ENCODE data around the gene PADI3.

DNA sequence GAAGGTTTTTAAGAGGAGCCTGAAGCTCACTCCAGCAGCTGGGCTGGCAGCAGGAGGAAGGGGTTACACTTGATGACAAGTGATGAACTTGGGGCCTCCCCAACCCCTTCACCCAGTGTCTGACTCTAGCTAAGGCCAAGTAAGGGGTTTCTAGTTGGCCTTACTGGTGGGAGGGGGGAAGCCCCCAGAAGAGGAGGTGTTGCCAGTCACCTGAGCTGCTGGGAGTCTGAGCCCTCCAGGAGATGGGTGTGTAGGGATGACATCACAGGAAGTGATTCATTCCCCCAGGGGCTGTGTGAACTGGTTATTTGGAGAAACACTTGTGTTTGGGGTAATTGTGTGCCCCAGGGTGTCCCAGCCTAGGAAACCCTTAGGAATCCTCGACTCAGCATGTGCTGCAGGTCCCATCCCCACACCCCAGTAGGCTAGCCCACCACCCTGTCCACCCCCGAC lies 40.9 kb upstream of the PADI3 start:
- TF ChIP-seq, protein P1, sequence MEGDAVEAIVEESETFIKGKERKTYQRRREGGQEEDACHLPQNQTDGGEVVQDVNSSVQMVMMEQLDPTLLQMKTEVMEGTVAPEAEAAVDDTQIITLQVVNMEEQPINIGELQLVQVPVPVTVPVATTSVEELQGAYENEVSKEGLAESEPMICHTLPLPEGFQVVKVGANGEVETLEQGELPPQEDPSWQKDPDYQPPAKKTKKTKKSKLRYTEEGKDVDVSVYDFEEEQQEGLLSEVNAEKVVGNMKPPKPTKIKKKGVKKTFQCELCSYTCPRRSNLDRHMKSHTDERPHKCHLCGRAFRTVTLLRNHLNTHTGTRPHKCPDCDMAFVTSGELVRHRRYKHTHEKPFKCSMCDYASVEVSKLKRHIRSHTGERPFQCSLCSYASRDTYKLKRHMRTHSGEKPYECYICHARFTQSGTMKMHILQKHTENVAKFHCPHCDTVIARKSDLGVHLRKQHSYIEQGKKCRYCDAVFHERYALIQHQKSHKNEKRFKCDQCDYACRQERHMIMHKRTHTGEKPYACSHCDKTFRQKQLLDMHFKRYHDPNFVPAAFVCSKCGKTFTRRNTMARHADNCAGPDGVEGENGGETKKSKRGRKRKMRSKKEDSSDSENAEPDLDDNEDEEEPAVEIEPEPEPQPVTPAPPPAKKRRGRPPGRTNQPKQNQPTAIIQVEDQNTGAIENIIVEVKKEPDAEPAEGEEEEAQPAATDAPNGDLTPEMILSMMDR (IDR thresholded peaks at IDR 0.05) = no peak
- TF ChIP-seq POLR2A (IDR thresholded peaks at IDR 0.05) = no peak

Data from adrenal gland (tissue), 5 donors.